Mesendoderm (in vitro differentiated cells): ENCODE data around the gene PLBD2.

Source experiments
- DNase-seq: peaks from one replicate; pipeline ENCODE4 v3.0.0; 2013
- H2AK5ac ChIP-seq: 2 replicates; pipeline ENCODE4 v1.6.1; 2013; ENCODE audit warnings: low read length, inconsistent platforms
- H2BK120ac ChIP-seq: 2 replicates; pipeline ENCODE4 v1.6.1; 2013; ENCODE audit warnings: low read depth, mild to moderate bottlenecking, low read length, moderate library complexity, mixed read lengths
- H2BK15ac ChIP-seq: replicated peaks from 2 replicates; pipeline ENCODE4 v1.6.1; 2013; ENCODE audit warnings: low read depth, mild to moderate bottlenecking, moderate library complexity
- H2BK5ac ChIP-seq: 2 replicates; pipeline ENCODE4 v1.6.1; 2013; ENCODE audit warnings: low read length, inconsistent platforms
- H3K18ac ChIP-seq: 2 replicates; pipeline ENCODE4 v1.6.1; 2013; ENCODE audit warnings: mild to moderate bottlenecking, low read length, mixed read lengths
- H3K23ac ChIP-seq: one replicate; pipeline ENCODE4 v1.6.1; 2013; ENCODE audit warnings: low read length
- H3K27ac ChIP-seq: 2 replicates; pipeline ENCODE4 v1.5.1; 2013; ENCODE audit warnings: low read depth, mild to moderate bottlenecking, inconsistent platforms, low read length, moderate library complexity
- H3K27me3 ChIP-seq: 2 replicates; pipeline ENCODE4 v1.6.1; 2013; ENCODE audit warnings: low read length, control low read depth, mild to moderate bottlenecking, inconsistent platforms; ENCODE audit not compliant: insufficient read depth, poor library complexity
- H3K36me3 ChIP-seq: 2 replicates; pipeline ENCODE4 v1.6.1; 2013; ENCODE audit warnings: low read length, inconsistent platforms; ENCODE audit not compliant: control insufficient read depth, insufficient read depth
- H3K4ac ChIP-seq: one replicate; pipeline ENCODE4 v1.6.1; 2013; ENCODE audit warnings: low read depth, mild to moderate bottlenecking, low read length, moderate library complexity
- H3K4me1 ChIP-seq: 2 replicates; pipeline ENCODE4 v1.6.1; 2013; ENCODE audit warnings: low read depth, low read length, inconsistent platforms; ENCODE audit not compliant: control insufficient read depth
- H3K4me2 ChIP-seq: 2 replicates; pipeline ENCODE4 v1.6.1; 2013; ENCODE audit warnings: low read length
- H3K4me3 ChIP-seq: 2 replicates; pipeline ENCODE4 v1.5.1; 2013; ENCODE audit warnings: mild to moderate bottlenecking, low read length
- H3K56ac ChIP-seq: one replicate; pipeline ENCODE4 v1.6.1; 2013; ENCODE audit warnings: low read length
- H3K79me1 ChIP-seq: 2 replicates; pipeline ENCODE4 v1.6.1; 2013; ENCODE audit warnings: low read length, inconsistent platforms
- H3K79me2 ChIP-seq: 2 replicates; pipeline ENCODE4 v1.6.1; 2013; ENCODE audit warnings: mild to moderate bottlenecking, low read length; ENCODE audit not compliant: control insufficient read depth, insufficient read depth
- H3K9ac ChIP-seq: 2 replicates; pipeline ENCODE4 v1.6.1; 2013; ENCODE audit warnings: low read length, inconsistent platforms
- H4K5ac ChIP-seq: one replicate; pipeline ENCODE4 v1.6.1; 2013; ENCODE audit warnings: low read length
- H4K8ac ChIP-seq: one replicate; pipeline ENCODE4 v1.6.1; 2013; ENCODE audit warnings: low read depth, mild to moderate bottlenecking, control low read depth, low read length, moderate library complexity
- WGBS: extraction: QIAGEN DNeasy Blood & Tissue Kit; methylation state at CpG from one replicate; pipeline ENCODE4 v1.1.7; 2013; ENCODE audit warnings: low lambda C conversion rate, missing lambda C conversion rate; ENCODE audit not compliant: insufficient coverage; ENCODE audit errors: extremely low coverage; 5-methylcytosine and 5-hydroxymethylcytosine counted together

PLBD2 gene

DNA sequence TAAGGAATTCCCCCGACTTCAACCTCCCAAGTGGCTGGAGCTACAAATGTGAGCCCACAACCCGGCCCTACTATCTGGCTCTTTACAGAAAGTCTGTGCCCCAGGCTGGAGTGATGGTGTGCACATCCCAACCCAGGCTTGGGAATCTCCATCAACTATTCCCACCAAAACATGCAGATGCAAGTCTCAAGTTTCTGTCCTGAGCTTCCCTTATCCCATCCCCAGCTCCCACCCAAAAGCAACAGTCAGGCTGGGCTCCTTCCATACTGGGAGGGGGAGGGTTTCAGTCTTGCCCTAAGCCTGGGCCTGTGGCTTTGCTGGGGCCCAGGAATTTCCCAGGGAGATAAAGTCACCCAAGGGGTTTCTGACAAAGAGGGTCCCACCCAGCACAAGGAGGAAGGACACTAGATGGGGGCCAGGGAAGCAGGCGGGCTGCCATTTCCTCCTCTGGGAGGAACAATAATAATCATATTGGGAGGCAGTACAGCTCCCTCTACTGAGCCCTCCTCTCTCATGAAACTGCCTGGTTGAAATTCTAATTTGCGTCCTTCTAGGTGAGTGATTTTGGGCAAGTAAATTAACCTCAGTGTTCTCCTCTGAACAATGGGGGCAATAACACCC is 31.5 kb upstream of the PLBD2 start:
- Histone ChIP-seq H3K27me3 (no peaks in the 10 kb centered on the region), H3K9ac (no peak overlapping the region), H3K4ac (no peak overlapping the region), H2BK120ac (no peak overlapping the region), H3K56ac (no peak overlapping the region), H2AK5ac (no peak overlapping the region), H3K4me3 (no peak overlapping the region), H2BK15ac (no peak overlapping the region), H3K4me2 (no peak overlapping the region), H3K4me1 (no peaks in the 10 kb centered on the region), H2BK5ac (no peak overlapping the region), H3K36me3 (no peaks in the 10 kb centered on the region), H3K18ac (no peak overlapping the region), H4K8ac (no peak overlapping the region), H4K5ac (no peak overlapping the region), H3K27ac (no peak overlapping the region), H3K79me1 (no peaks in the 10 kb centered on the region), H3K79me2 (no peaks in the 10 kb centered on the region), H3K23ac (no peak overlapping the region)
- no CpG with 5 or more reads among the region's 4 CpGs for WGBS
- no peak for DNase-seq

GRCh38 chr12:113328368-113328889 is 30.0 kb upstream of the PLBD2 start:
- no peak for DNase-seq
- H2BK120ac ChIP-seq = no peak overlapping the region
- H2BK15ac ChIP-seq = no peak overlapping the region
- H3K23ac ChIP-seq = no peak overlapping the region
- no peaks in the 10 kb centered on the region for H3K36me3 ChIP-seq
- H3K4me2 ChIP-seq = no peak overlapping the region
- H3K4ac ChIP-seq = no peak overlapping the region
- H3K79me2 ChIP-seq = no peaks in the 10 kb centered on the region
- H3K4me3 ChIP-seq = no peak overlapping the region
- H3K56ac ChIP-seq = no peak overlapping the region
- no peak overlapping the region for H3K9ac ChIP-seq
- no peak overlapping the region for H3K18ac ChIP-seq
- H4K8ac ChIP-seq = no peak overlapping the region
- H2AK5ac ChIP-seq = no peak overlapping the region
- no peaks in the 10 kb centered on the region for H3K27me3 ChIP-seq
- no peaks in the 10 kb centered on the region for H3K4me1 ChIP-seq
- no peaks in the 10 kb centered on the region for H3K79me1 ChIP-seq
- H4K5ac ChIP-seq = no peak overlapping the region
- no peak overlapping the region for H2BK5ac ChIP-seq
- WGBS = no CpG with 5 or more reads among the region's 5 CpGs
- no peak overlapping the region for H3K27ac ChIP-seq

- H3K18ac ChIP-seq = no peak overlapping the region
- no peaks in the 10 kb centered on the region for H3K79me2 ChIP-seq
- H4K8ac ChIP-seq = no peak overlapping the region
- no peak overlapping the region for H3K9ac ChIP-seq
- no peak overlapping the region for H2BK120ac ChIP-seq
- H4K5ac ChIP-seq = no peak overlapping the region
- H3K27ac ChIP-seq = no peak overlapping the region
- no CpG with 5 or more reads among the region's 9 CpGs for WGBS
- H3K56ac ChIP-seq = no peak overlapping the region
- H3K27me3 ChIP-seq = no peaks in the 10 kb centered on the region
- H3K4ac ChIP-seq = no peak overlapping the region
- no peak overlapping the region for H2AK5ac ChIP-seq
- no peak for DNase-seq
- H3K4me2 ChIP-seq = no peak overlapping the region
- H3K79me1 ChIP-seq = no peaks in the 10 kb centered on the region
- no peak overlapping the region for H3K23ac ChIP-seq
- no peaks in the 10 kb centered on the region for H3K36me3 ChIP-seq
- H3K4me1 ChIP-seq = no peaks in the 10 kb centered on the region
- H2BK5ac ChIP-seq = no peak overlapping the region
- no peak overlapping the region for H3K4me3 ChIP-seq
- no peak overlapping the region for H2BK15ac ChIP-seq
Observed at GRCh38 chr12:113329022-113329790, 29.2 kb upstream of the PLBD2 start.

DNA sequence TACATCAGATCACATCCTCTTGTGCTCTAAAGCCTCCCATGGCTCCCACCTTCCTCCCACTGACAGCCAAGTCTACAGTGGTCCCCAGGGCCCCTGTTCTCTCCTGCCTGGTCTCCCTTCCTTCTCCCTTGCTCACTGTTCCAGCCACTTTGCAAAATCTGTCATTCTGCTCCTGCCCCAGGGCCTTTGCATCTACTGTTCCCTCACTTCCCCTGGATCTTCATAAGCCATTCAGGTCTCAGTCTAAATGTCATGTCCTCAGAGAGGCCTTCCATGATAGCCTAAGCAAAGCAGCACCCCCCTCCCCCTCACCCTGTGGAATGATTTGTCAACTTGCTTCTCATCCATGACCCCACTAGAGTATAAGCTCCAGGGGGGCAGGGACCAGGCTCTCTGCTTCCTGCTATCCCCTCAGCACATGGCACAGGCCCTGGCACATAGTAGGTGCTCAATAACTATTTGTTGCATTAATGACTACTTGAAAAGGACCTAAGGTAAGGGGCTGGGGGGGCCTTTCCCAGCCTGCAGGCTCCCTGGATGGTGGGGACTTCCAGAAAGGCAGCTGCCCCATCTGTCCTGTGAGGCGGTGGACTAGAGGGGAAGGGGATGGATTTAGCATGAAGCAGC is 28.5 kb upstream of the PLBD2 start:
- no CpG with 5 or more reads among the region's 1 CpG for WGBS
- H2BK5ac ChIP-seq = no peak overlapping the region
- no peak for DNase-seq

GRCh38 chr12:113330505-113330904 is 27.9 kb upstream of the PLBD2 start:
- no peak overlapping the region for H3K18ac ChIP-seq
- H2BK120ac ChIP-seq = no peak overlapping the region
- no peak overlapping the region for H3K4me2 ChIP-seq
- H3K79me2 ChIP-seq = no peaks in the 10 kb centered on the region
- no peak for DNase-seq
- no peak overlapping the region for H3K9ac ChIP-seq
- no peak overlapping the region for H4K8ac ChIP-seq
- no peak overlapping the region for H3K27ac ChIP-seq
- no peaks in the 10 kb centered on the region for H3K36me3 ChIP-seq
- H3K4ac ChIP-seq = no peak overlapping the region
- H4K5ac ChIP-seq = no peak overlapping the region
- no peak overlapping the region for H2BK5ac ChIP-seq
- H3K27me3 ChIP-seq = no peaks in the 10 kb centered on the region
- H3K4me3 ChIP-seq = no peak overlapping the region
- WGBS = no CpG with 5 or more reads among the region's 2 CpGs
- H3K4me1 ChIP-seq = no peaks in the 10 kb centered on the region
- no peak overlapping the region for H3K23ac ChIP-seq
- H2BK15ac ChIP-seq = no peak overlapping the region
- H3K56ac ChIP-seq = no peak overlapping the region
- H3K79me1 ChIP-seq = no peaks in the 10 kb centered on the region
- no peak overlapping the region for H2AK5ac ChIP-seq

More for the DNA sequence above, 28.5 kb upstream of the PLBD2 start:
- Histone ChIP-seq H3K36me3 (no peaks in the 10 kb centered on the region), H3K27me3 (no peaks in the 10 kb centered on the region), H3K27ac (no peak overlapping the region), H3K56ac (no peak overlapping the region), H3K79me2 (no peaks in the 10 kb centered on the region), H4K5ac (no peak overlapping the region), H2AK5ac (no peak overlapping the region), H2BK15ac (no peak overlapping the region), H4K8ac (no peak overlapping the region), H3K4ac (no peak overlapping the region), H3K4me3 (no peak overlapping the region), H3K23ac (no peak overlapping the region), H3K79me1 (no peaks in the 10 kb centered on the region), H3K18ac (no peak overlapping the region), H3K9ac (no peak overlapping the region), H3K4me1 (no peaks in the 10 kb centered on the region), H2BK120ac (no peak overlapping the region), H3K4me2 (no peak overlapping the region)
